Measurements from ENCODE around the gene RAB10. TPM values are rescaled to one million over a fixed set of nuclear protein-coding genes. Genes with fewer than 3 reads are reported as not detected.
A peak's percentile ranks its signal among the peaks of the same experiment; 100 is the strongest.
"Not testable (repeated sequence)": the region's sequence is repeated elsewhere in the genome, so short reads cannot be mapped to it uniquely, and the experiment has no call there.

Gene RAB10
- total RNA-seq, 3 donors from 2014 or later (not counting 1 experiment from before 2014, with no cell fraction given), result 35.8 to 44.2 (median 39.5) TPM

GRCh38 chr2:26080356-26080755 is 46.5 kb downstream of the RAB10 start:
- Histone ChIP-seq H3K27ac (ENCODE audit: low read length) (no peak overlapping the region), H3K36me3 (ENCODE audit: control insufficient read depth, insufficient read depth, low read length) (no peaks in the 10 kb centered on the region), H3K4me1 (ENCODE audit: control insufficient read depth, insufficient read depth, low read length) (no peaks in the 10 kb centered on the region), H3K9me3 (ENCODE audit: control insufficient read depth, insufficient read depth, low read length) (peaks cover 6% of the 10 kb centered on the region), H3K27me3 (ENCODE audit: control insufficient read depth, insufficient read depth, low read length) (no peaks in the 10 kb centered on the region), H3K4me3 (ENCODE audit: low read length) (no peak overlapping the region)
- H3K36me3 Mint-ChIP-seq, result no peaks in the 10 kb centered on the region
- intact Hi-C loops (cut with micrococcal nuclease), result no loop called here
- 100% methylated on average over 1 of the region's 1 CpG for WGBS (ENCODE audit: insufficient coverage)
- H3K4me3 Mint-ChIP-seq, result no peak overlapping the region
- H3K27me3 Mint-ChIP-seq (ENCODE audit: low read depth in 2 of 2), result no peaks in the 10 kb centered on the region
- H3K9me3 Mint-ChIP-seq, result peaks cover 0 to 6% of the 10 kb centered on the region in 2 donors
- H3K27ac Mint-ChIP-seq, result no peak overlapping the region
- H3K4me1 Mint-ChIP-seq, result peaks cover 37 to 40% of the 10 kb centered on the region in 2 donors
- no peak for DNase-seq
- ATAC-seq, result no peak
- TF ChIP-seq CTCF (IDR thresholded peaks at IDR 0.05), result no peak

- H3K4me1 Mint-ChIP-seq, result peaks cover 37% of the 10 kb centered on the region in 2 donors
- H3K4me1 ChIP-seq (ENCODE audit: control insufficient read depth, insufficient read depth, low read length); H3K9me3 Mint-ChIP-seq; H3K4me3 ChIP-seq (ENCODE audit: low read length); H3K27ac Mint-ChIP-seq; H3K27me3 Mint-ChIP-seq (ENCODE audit: low read depth in 2 of 2); H3K36me3 ChIP-seq (ENCODE audit: control insufficient read depth, insufficient read depth, low read length); H3K27ac ChIP-seq (ENCODE audit: low read length); H3K4me3 Mint-ChIP-seq; ATAC-seq; DNase-seq; H3K9me3 ChIP-seq (ENCODE audit: control insufficient read depth, insufficient read depth, low read length); intact Hi-C loops (cut with micrococcal nuclease); H3K27me3 ChIP-seq (ENCODE audit: control insufficient read depth, insufficient read depth, low read length); H3K36me3 Mint-ChIP-seq: not testable (repeated sequence)
- WGBS (ENCODE audit: insufficient coverage), result 100% methylated on average over 2 of the region's 3 CpGs
Measured at GRCh38 chr2:26080925-26081324, 47.0 kb downstream of the RAB10 start.

GRCh38 chr2:26081556-26081955 is 47.7 kb downstream of the RAB10 start:
- H3K4me3 Mint-ChIP-seq, result no peak overlapping the region
- no peak overlapping the region for H3K27ac Mint-ChIP-seq
- peaks cover 37 to 39% of the 10 kb centered on the region in 2 donors for H3K4me1 Mint-ChIP-seq
- Histone ChIP-seq H3K27me3 (ENCODE audit: control insufficient read depth, insufficient read depth, low read length) (no peaks in the 10 kb centered on the region), H3K4me1 (ENCODE audit: control insufficient read depth, insufficient read depth, low read length) (peaks cover 4% of the 10 kb centered on the region), H3K27ac (ENCODE audit: low read length) (no peak overlapping the region), H3K4me3 (ENCODE audit: low read length) (no peak overlapping the region), H3K36me3 (ENCODE audit: control insufficient read depth, insufficient read depth, low read length) (no peaks in the 10 kb centered on the region), H3K9me3 (ENCODE audit: control insufficient read depth, insufficient read depth, low read length) (peaks cover 6% of the 10 kb centered on the region)
- intact Hi-C loops (cut with micrococcal nuclease), result no loop called here
- no peaks in the 10 kb centered on the region for H3K27me3 Mint-ChIP-seq (ENCODE audit: low read depth in 2 of 2)
- H3K9me3 Mint-ChIP-seq, result peaks cover 0 to 6% of the 10 kb centered on the region in 2 donors
- ATAC-seq (no peak), DNase-seq (no peak)
- no peaks in the 10 kb centered on the region for H3K36me3 Mint-ChIP-seq
- no peak for TF ChIP-seq CTCF (IDR thresholded peaks at IDR 0.05)
- 100% methylated on average over 2 of the region's 5 CpGs for WGBS (ENCODE audit: insufficient coverage)

GRCh38 chr2:26086155-26086637 is 52.3 kb downstream of the RAB10 start:
- peak in 1 of 2 donors; percentile 30 for DNase-seq
- Mint-ChIP-seq H3K9me3 (peaks cover 0 to 4% of the 10 kb centered on the region in 2 donors), H3K4me3 (peak overlapping the region; percentile 28), H3K27ac (peak overlapping the region; percentile 75 to 90), H3K4me1 (peaks cover 40 to 47% of the 10 kb centered on the region in 2 donors), H3K27me3 (ENCODE audit: low read depth in 2 of 2) (no peaks in the 10 kb centered on the region), H3K36me3 (no peaks in the 10 kb centered on the region)
- H3K27me3 ChIP-seq (ENCODE audit: control insufficient read depth, insufficient read depth, low read length), result no peaks in the 10 kb centered on the region
- H3K36me3 ChIP-seq (ENCODE audit: control insufficient read depth, insufficient read depth, low read length), result no peaks in the 10 kb centered on the region
- no peaks in the 10 kb centered on the region for H3K9me3 ChIP-seq (ENCODE audit: control insufficient read depth, insufficient read depth, low read length)
- TF ChIP-seq CTCF (IDR thresholded peaks at IDR 0.05), result no peak
- ATAC-seq, result peak; percentile 75 to 85 (median 81)
- WGBS (ENCODE audit: insufficient coverage), result 42% methylated on average over 5 of the region's 5 CpGs
- H3K4me1 ChIP-seq (ENCODE audit: control insufficient read depth, insufficient read depth, low read length), result peaks cover 4% of the 10 kb centered on the region
- peak overlapping the region; percentile 30 for H3K27ac ChIP-seq (ENCODE audit: low read length)
- no peak overlapping the region for H3K4me3 ChIP-seq (ENCODE audit: low read length)
- intact Hi-C loops (cut with micrococcal nuclease), result loop anchor here (2.0 to 5.0 kb wide), 2 partner anchors 17 to 36 kb away; no protein-coding TSS in a partner anchor

All from natural killer cell (primary cell).